Retina (tissue), 1 donor: Measurements from ENCODE around the gene FTSJ1.
"Not testable (repeated sequence)": the region's sequence is repeated elsewhere in the genome, so short reads cannot be mapped to it uniquely, and the experiment has no call there.

Source experiments
- DNase-seq: peaks from one replicate; pipeline ENCODE4 v3.0.0-alpha.2; 2016

FTSJ1 gene, protein sequence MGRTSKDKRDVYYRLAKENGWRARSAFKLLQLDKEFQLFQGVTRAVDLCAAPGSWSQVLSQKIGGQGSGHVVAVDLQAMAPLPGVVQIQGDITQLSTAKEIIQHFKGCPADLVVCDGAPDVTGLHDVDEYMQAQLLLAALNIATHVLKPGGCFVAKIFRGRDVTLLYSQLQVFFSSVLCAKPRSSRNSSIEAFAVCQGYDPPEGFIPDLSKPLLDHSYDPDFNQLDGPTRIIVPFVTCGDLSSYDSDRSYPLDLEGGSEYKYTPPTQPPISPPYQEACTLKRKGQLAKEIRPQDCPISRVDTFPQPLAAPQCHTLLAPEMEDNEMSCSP

DNA sequence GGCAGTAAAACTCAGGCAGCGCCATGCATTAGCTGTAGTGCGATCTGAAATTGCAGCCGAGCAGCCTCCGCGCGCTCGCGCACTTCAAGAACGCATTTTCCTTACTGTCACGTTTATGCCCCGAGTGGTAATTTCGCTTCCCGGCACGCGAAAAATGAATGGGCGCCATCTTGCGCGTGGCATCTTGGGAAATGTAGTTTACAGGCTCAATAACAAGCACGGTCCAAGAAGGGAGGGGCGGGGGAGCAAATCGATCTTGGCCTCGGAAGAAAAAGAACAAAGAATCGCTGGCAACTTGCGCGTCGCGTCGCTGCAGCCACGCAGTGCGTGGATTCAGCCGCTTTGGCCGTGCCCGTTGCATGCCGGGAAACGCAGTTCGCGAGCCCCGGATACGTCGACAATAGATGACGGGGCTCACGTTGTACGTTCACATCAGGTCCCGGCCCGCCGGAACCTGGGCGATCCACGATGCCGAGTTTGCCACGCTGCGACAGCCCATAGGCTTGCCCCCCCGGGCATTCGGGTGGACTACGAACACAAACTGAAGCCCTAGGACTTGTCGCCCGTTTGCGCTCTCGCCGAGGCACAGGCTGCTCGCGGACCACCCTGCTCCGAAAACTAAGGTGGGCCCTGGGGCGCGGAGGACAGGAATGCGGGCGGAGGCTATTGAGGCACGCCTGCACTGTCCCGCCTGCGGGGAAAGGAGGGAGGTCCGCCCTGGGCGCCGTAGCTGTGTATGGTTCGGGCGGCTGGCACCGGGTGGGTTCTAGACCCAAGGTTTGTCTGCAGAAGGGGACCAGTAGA, at the start of gene FTSJ1:
Gene FTSJ1 (plus strand): TSS at position 426 of the 804 bp plus-strand sequence. CDS start 1,849 bp downstream, outside the sequence.
- peak; percentile 90 for DNase-seq

DNA sequence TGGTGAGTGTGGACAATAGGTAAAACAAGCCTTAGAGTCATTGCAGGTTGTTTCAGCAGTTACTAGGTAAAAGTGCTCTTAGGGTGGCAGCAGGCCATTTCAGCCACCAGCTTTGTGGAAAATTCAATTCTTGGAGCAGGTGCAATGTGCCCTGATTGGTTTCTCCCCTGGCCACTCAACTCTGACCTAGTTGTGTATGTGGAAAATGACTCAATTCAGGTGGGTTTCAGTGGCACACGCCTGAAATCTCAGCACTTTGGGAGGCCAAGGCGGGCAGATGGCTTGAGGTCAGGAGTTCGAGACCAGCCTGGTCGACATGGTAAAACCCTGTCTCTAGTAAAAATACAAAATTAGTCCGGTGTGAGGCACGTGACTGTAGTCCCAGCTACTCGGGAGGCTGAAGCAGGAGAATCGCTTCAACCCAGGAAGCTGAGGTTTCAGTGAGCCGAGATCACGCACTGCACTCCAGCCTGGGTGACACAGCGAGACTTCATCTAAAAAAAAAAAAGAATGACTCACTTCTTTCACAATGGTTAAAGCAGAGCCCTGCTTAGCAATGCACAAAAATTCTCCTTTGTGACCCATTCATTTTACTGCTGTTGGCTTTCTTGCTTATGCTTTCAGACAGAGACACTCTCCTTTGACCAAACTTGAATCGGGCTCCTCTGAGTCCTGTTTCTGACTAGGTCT, 48.8 kb upstream of the FTSJ1 start:
- DNase-seq: not testable (repeated sequence)

DNA sequence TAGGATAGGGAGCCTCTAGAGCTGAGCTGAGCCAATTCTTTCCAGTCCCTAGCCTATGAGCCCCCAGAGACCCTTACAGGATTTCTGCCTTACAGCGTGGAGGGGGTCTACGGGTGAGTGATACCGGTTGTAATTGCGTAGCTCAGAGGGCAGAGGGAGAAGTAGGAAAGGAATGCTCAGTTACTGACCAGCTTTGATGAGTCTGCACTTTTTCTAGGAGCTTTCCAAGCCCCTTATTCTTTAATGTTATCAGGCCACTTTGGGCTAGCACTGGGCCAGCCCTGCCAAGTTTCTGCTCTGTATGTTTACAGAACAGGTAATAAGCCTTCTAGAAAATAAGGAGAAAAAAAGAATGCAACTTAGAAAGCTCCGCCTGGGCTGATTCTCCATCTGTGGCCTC, 46.4 kb upstream of the FTSJ1 start:
- DNase-seq: not testable (repeated sequence)

DNA sequence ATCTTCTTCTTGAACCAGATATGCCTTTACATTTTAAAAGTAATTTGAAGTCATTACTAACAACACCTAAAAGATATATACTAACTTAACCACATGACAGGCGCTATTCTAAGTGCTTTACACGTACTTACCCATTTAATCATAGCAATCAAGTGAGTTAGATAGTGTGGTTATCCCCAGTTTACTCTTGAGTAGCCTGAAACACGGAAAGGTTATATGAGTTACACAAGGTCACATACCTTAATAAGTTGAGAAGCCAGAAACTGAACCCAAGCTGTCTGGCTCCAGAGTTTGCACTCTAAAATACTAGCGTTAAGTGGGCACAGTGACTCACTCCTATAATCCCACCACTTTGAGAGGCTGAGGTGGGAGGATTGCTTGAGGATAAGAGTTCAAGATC, 45.8 kb upstream of the FTSJ1 start:
- DNase-seq: not testable (repeated sequence)

DNA sequence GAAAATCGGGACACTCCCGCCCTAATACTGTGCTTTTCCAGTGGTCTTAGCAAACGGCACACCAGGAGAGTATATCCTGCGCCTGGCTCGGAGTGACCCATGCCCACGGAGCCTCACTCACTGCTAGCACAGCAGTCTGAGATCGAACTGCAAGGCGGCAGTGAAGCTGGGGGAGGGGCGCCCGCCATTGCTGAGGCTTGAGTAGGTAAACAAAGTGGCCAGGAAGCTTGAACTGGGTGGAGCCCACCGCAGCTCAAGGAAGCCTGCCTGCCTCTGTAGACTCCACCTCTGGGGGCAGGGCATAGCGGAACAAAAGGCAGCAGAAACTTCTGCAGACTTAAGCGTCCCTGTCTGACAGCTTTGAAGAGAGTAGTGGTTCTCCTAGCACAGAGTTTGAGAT, 42.3 kb upstream of the FTSJ1 start:
- DNase-seq: not testable (repeated sequence)

DNA sequence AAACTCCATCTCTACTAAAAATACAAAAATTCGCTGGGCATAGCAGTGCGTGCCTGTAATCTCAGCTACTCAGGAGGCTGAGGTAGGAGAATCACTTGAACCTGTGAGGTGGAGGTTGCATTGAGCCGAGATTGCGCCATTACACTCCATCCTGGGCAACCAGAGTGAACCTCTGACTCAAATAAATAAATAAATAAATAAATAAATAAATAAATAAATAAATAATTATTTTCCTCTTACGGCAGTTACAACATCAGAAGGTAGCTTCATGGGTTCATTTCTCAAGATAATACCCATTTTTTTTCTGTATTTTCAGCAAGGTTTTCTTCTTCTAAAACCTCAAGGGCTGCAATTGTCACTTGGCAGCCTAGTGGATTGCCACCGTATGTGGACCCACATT, 28.8 kb upstream of the FTSJ1 start:
- DNase-seq: not testable (repeated sequence)

DNA sequence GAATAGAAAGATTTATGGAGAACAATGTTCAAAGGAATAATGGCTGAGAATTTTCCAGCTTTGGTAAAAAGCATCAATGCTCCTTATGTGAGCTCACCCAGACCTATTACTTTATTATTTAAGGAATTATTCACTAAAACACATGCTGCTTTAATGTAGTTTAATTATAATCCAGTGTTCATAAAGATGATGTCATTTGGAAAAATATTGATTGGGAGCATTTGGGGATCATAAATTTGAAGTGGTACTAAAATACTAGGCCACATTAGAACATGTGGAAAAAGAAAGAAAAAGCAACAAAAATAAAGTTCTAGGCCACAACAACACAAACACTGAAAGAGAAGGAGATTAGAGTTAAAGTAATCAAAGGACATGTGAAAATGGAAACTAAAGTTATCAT, 25.9 kb upstream of the FTSJ1 start:
- DNase-seq: no peak

DNA sequence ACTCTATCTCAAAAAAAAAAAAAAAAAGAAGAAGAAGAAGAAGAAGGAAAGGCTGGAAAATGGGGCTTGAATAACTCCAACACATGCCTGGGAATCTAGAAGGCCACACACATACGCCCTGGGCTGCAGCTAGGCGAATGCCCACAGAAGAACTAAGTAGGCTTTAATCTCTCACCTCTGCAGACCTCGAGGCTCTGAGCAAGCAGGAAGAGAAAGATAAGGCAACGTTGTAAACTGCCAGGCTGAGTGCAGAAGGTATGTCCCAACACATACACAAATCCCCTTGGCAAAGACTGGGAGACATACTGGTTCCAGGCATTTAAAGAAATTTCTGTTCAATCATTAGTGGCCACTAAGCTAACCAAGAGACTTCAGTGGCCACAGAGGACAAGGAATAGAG, 24.3 kb upstream of the FTSJ1 start:
- no peak for DNase-seq

DNA sequence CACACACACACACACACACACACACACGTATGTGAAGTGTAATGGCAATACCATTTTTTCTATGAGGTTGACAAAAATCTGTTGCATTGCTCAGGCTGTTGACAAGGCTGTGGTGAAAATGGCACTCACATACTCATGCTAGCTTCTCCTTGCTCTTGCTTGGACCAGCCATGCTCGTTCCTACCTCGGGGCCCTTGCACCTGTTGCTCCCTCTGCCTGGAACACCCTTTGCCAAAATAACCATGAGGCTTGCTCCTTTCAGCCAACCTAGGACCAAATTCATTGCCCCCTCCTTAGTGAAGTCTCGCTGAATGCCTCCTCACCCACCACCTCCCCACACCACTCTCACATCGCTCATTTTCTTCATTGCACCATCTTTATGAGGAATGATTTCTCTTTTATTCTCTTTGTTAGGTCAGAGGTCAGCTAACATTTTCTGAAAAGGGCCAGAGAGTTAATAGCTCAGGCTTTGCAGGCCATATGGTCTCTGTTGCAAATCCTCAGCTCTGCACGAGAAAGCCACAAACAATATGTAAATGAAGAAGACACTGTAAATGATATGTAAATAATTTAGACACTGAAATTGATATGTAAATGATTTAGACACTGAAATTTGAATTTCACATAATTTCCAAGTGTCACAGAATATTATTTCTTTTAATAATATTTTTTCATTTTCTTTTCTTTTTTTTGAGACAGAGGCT, 19.2 kb upstream of the FTSJ1 start:
- DNase-seq: no peak

DNA sequence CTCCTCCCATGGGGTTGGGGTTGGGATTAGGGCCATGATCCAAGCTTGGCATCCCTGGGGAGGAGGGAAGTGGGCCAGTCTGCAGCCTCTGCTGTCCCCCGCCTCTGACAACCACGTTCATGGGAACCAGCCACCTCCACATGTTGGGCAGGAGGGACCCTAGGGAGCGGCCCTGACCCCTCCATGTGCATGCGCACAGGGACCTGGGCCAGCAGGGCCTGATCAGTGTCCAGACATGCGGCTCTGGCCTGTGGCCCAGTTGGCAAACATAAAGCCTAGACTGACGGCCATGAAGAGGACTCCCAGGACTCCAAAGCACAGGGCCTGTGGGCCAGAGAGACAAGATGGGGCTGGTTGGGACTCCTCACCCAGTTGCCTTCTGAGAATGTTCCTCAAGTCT, 17.3 kb upstream of the FTSJ1 start:
- no peak for DNase-seq

DNA sequence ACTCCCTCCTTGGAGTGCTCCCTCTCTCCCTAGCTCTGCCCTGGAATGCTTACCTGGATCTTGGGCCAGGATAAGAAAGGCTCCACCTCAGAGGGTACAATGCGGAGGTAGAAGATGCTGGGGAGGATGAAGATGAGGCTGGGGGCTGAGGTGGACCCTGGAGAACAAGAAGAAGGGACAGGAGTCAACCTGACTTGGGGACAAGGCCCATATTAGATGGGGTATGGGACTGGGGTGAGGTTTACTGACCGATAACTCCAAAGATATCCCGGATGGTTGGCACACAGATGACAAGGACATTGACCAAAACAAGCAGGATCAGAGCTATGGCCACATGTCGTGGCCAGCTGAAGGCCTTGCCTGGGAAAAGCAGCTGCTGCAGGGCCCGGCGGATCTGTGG, 16.5 kb upstream of the FTSJ1 start:
- no peak for DNase-seq

DNA sequence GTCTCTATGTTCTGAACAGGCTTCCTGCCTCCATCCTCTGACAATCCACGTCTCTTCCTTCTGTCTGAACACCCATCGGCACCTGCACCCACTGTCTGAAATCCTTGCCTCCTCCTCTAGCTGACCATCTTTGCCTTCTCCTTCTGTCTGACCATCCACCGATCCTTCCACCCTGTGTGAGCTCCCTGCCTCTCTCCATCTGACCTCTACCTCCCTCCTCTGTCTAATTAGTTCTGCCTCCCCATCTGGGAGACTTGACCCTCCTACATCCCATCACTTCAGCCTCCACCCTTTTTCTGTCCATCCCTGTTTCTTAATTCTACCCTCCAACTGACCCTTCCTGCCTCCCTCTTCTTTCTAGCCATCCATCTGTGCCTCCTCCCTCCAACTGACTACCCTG, 16.0 kb upstream of the FTSJ1 start:
- DNase-seq: no peak

DNA sequence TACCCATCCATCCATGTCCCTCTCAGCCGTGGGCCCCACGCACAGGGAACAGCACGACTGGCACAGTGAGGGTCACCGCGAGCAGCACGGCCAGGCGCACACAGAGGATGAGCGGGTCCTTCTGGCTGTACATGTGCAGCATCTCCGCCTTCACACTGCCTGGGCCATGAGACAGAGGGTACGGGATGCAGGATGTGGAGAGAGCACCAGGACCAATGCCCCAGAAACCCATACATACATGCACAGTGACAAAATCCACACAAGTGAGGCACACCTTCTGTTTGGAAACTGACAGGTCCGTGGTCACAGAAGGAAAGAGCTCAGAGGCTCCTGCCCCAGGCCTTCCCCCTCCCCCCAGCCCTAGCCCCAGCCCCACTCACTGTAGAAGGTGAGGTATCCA, 15.4 kb upstream of the FTSJ1 start:
- DNase-seq: no peak

DNA sequence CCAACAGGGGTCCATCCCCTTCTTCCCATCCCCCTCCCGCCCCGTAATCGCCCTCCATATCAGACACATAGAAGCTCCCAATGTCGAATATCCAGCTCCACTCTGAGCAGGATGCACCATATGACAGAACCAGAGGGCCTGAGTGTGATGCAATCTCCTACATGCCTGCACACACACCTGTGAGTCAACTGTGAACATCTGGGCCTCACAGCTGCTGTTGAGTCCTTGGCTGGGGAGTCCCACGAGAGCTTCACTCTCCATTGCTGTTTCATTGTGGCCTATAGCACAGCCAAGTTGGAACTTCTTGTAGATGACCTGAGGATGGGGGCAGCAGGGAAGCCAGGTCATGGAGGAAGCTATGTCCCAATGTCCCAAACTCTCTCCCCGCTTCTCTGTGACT, 14.2 kb upstream of the FTSJ1 start:
- DNase-seq: no peak

DNA sequence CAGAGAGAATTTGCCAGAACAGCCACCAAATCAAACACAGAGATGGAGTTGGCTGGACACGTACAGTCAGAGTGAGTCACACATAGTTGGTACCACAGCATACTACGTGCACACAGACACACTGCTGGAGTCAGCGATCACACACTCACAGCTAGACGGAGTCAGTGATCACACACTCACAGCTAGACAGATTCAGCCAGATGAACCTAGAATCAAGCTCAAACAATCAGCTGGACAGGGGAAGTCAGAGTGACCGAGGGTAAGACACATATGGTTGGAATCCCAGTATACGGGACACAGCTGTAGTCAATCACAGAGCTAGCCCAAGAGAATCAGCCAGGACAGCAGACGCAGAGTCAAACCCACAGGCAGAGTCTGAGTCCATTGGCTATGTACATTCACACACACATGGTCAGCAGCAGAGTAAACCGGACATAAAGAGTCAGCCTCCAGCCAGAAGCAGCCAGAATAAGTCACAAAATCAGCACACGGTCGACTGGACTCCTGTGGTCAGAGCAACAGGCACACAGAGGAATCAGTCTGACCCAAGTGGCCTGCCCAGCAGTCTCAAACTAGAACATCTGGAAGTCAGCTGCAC, 10.6 kb upstream of the FTSJ1 start:
- no peak for DNase-seq

DNA sequence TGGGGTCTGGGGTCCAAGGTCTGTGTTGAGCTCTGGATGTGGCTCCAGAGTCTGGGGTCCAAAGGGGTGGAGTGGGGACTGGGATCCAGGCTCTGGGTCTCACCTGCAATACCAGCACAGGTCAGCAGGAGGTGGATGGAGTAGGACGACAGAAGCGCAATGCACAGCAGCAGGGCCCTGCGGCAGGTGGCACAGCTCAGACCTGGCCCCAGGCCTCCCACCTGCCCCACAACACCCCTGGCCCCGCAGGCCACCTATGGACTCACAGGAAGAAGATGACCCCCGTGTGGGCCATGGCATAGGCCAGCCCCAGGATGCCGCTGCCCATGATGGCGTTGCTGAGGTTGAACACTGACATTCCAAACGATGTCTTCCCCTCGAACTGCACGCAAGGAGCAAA, 9.3 kb upstream of the FTSJ1 start:
- no peak for DNase-seq

DNA sequence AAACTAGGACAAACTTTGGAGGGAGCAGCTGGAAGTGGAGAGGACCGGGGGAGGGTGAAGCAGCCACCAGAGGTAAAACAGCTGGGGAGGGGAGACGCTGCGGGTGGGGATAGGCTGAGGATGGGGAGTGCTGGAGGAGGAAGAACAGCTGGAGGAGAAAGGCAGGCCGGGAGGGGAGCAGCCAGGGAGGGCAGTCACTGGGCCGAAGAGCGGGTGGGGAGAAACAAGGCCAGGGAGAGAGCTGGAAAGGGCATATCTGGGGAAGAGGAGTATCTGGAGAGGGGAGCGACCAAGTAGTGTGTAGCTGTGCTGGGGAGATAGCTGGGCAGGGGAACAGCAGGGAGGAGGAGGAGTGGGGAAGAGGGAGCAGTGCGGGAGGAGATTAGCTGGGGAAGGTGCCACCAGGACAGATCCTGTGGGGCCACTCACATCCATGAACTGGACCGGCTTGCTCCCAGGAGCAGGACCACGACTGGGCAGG, 8.7 kb upstream of the FTSJ1 start:
- no peak for DNase-seq

DNA sequence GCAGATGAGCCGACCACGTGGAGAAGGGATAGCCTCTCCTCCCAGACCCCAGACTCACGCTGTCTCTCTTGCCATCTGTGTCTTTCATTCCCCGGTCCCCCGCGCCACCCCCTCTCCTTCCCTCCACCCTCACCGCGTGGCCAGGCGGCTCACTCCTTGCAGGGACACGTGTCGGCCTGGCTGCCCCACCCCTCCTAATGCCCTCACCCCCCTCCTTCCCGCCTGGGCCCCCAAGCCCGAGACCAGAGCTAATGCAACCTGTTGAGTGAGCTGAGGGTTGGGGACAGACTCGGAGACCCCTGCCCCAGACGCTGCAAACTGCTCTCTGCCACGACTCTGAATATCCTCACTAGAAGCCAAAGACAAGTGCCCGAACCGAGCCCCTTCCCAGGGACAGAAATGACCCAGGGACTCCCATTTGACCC, 7.7 kb upstream of the FTSJ1 start:
- DNase-seq: no peak

DNA sequence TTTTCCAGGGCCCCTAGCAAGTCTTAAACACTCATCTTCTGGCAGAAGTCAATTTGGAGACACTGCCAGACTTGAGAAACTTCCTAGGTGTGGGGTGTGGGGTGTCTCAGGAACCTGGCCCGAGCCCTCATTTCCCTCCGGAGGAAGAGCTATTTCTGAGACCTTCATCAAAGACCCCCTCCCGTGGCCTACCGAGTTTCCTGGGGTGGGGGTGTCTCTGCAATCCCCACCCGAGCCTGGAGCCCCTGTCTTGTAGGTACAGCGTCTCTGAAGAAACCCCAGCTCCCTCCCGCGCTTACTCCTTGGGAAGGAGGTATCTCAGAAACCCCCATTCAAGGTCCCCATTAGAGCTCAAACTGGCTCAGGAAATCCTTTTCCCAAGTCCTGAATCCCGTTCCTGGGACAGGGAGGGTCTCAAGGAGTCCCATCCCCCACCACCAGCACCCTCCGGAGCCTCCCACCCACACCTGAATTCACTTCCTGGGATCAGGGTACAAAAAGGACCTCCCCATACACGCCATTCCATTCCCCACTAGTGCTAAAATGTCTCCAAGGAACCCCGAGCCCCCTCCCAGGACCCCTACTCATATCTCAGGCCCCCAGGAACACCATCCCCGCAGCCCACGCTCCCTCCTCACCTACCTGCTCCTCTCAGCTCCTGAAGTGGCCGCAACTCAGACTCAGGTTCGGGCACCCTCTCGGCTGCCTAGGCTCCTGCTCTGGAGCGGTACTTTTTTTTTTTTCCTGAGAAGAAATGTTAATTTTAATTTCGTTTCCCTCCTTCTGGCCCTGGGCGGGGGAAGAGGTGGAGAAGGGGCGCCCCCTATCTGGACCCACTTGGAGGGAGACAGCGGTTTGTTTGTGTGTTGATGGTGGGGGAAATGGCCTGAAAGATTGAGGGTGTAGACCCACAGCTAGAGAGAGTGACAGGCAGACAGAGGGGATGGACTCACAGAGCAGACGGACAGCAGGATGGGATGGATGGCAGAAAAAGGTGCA, 7.0 kb upstream of the FTSJ1 start:
- no peak for DNase-seq

DNA sequence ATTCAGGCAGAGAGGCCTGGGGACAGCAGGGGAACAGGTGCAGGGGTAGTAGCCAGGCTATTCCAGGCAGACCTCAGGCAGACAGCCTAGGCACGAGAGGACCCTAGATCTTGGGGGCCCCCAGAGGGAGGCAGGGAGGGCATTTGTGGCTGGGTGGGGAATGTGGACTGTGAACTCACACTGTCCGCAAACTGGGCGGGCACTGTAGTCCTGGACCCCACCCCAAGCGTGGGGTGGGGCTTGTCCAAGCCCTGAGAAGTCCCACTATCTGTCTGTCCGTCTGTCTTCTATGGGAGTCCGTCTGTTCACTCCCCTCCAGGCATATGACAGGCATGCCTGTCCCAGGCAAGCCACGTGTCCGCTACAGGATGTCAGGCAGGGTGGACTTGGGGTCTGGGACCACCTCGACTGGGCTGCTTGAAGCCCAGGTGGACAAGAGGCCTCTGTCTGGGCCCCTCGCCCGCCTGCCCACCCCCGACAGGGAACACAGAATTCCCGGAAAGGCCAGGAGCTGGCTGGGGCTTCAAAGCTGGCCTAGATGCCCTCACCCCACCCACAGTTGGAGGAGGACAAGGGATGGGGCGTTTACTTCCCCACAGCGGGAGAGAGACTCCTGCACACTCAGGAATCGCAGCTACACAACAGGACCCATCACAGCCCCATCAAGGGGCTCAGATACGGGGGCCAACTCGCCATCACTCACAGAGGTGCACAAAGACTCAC, 5.7 kb upstream of the FTSJ1 start, which contains the start of gene SLC38A5:
Gene SLC38A5 (minus strand): TSS at position 151 of the 723 bp plus-strand sequence. CDS start 2,336 bp downstream, outside the sequence.
- no peak for DNase-seq

DNA sequence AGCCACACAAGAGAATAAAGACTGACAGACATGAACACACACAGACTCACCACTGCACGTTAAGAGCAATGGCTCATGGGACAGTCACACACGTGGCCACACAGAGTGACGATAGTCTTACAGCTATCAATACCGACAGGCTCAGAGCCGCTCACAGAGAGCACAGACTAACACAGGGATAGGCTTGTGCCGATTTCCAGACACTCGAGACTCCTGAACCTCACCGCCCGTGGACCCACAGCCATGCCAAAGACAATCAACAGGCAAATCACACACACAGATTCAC, 5.2 kb upstream of the FTSJ1 start:
- DNase-seq: no peak
